H9 (cell line): Measurements from ENCODE around the gene TMPRSS5. TPM values are rescaled to one million over a fixed set of nuclear protein-coding genes. Genes with fewer than 3 reads are reported as not detected.

Experiments used
- DNase-seq: peaks from one replicate; pipeline ENCODE4 v3.0.0-alpha.2; 2017
- H2AFZ ChIP-seq: one replicate; pipeline ENCODE4 v1.6.1; 2013; ENCODE audit warnings: mild to moderate bottlenecking, low read length, control low read depth, moderate library complexity
- H2AK5ac ChIP-seq: 2 replicates; pipeline ENCODE4 v1.6.1; 2013; ENCODE audit warnings: low read length, control low read depth, mixed read lengths; ENCODE audit not compliant: insufficient read length
- H2BK120ac ChIP-seq: one replicate; pipeline ENCODE4 v1.6.1; 2013; ENCODE audit warnings: low read depth, mild to moderate bottlenecking, low read length, control low read depth, inconsistent platforms; ENCODE audit not compliant: poor library complexity, severe bottlenecking
- H2BK12ac ChIP-seq: 2 replicates; pipeline ENCODE4 v1.6.1; 2013; ENCODE audit warnings: low read length, control low read depth, mixed read lengths, low read depth; ENCODE audit not compliant: insufficient read length
- H2BK15ac ChIP-seq: 2 replicates; pipeline ENCODE4 v1.6.1; 2013; ENCODE audit warnings: low read depth, low read length, control low read depth
- H2BK20ac ChIP-seq: one replicate; pipeline ENCODE4 v1.6.1; 2013; ENCODE audit warnings: low read depth, mild to moderate bottlenecking, low read length, control low read depth, inconsistent platforms; ENCODE audit not compliant: poor library complexity, severe bottlenecking
- H2BK5ac ChIP-seq: 2 replicates; pipeline ENCODE4 v1.6.1; 2013; ENCODE audit warnings: low read length, control low read depth, mixed read lengths; ENCODE audit not compliant: insufficient read length
- H3K14ac ChIP-seq: 2 replicates; pipeline ENCODE4 v1.6.1; 2013; ENCODE audit warnings: low read length, control low read depth; ENCODE audit not compliant: insufficient read depth
- H3K18ac ChIP-seq: 2 replicates; pipeline ENCODE4 v1.6.1; 2013; ENCODE audit warnings: low read depth, mild to moderate bottlenecking, mixed read lengths, low read length, control low read depth; ENCODE audit not compliant: insufficient read length
- H3K23ac ChIP-seq: 2 replicates; pipeline ENCODE4 v1.6.1; 2013; ENCODE audit warnings: low read length, control low read depth, mixed read lengths, low read depth; ENCODE audit not compliant: insufficient read length
- H3K23me2 ChIP-seq: 2 replicates; pipeline ENCODE4 v1.6.1; 2013; ENCODE audit warnings: low read depth, mild to moderate bottlenecking, mixed read lengths, low read length, control low read depth; ENCODE audit not compliant: insufficient read length, poor library complexity, severe bottlenecking
- H3K27ac ChIP-seq: 2 replicates; pipeline ENCODE4 v1.5.1; 2013; ENCODE audit warnings: low read length, control low read depth, mixed read lengths, low read depth; ENCODE audit not compliant: insufficient read length
- H3K27me3 ChIP-seq: 2 replicates; pipeline ENCODE4 v1.6.1; 2013; ENCODE audit warnings: low read length, control low read depth, inconsistent platforms; ENCODE audit not compliant: insufficient read depth
- H3K4ac ChIP-seq: 2 replicates; pipeline ENCODE4 v1.6.1; 2013; ENCODE audit warnings: low read depth, mild to moderate bottlenecking, control low read depth, inconsistent platforms, low read length, moderate library complexity
- H3K4me1 ChIP-seq: 2 replicates; pipeline ENCODE4 v1.6.1; 2013; ENCODE audit warnings: low read length, control low read depth, inconsistent platforms; ENCODE audit not compliant: insufficient read depth
- H3K4me2 ChIP-seq: 2 replicates; pipeline ENCODE4 v1.6.1; 2013; ENCODE audit warnings: low read length, control low read depth, mixed read lengths; ENCODE audit not compliant: insufficient read length, insufficient read depth
- H3K56ac ChIP-seq: 2 replicates; pipeline ENCODE4 v1.6.1; 2013; ENCODE audit warnings: low read depth, mild to moderate bottlenecking, mixed read lengths, low read length, control low read depth; ENCODE audit not compliant: insufficient read length
- H3K79me1 ChIP-seq: 2 replicates; pipeline ENCODE4 v1.6.1; 2013; ENCODE audit warnings: low read depth, mild to moderate bottlenecking, moderate library complexity, low read length, control low read depth, inconsistent platforms; ENCODE audit not compliant: insufficient read depth, poor library complexity, severe bottlenecking
- H3K79me2 ChIP-seq: 2 replicates; pipeline ENCODE4 v1.6.1; 2013; ENCODE audit warnings: low read length, control low read depth, inconsistent platforms; ENCODE audit not compliant: insufficient read depth
- H3K9ac ChIP-seq: 2 replicates; pipeline ENCODE4 v1.6.1; 2013; ENCODE audit warnings: low read length, control low read depth, mixed read lengths; ENCODE audit not compliant: insufficient read length; ENCODE audit errors: extremely low read depth
- H3K9me3 ChIP-seq: one replicate; pipeline ENCODE4 v1.6.1; 2013; ENCODE audit warnings: low read depth, low read length, inconsistent platforms; ENCODE audit not compliant: control insufficient read depth
- H3T11ph ChIP-seq: one replicate; pipeline ENCODE4 v1.6.1; 2013; ENCODE audit warnings: mild to moderate bottlenecking, low read length, control low read depth, inconsistent platforms
- H4K20me1 ChIP-seq: one replicate; pipeline ENCODE4 v1.6.1; 2013; ENCODE audit not compliant: control insufficient read depth, insufficient read length, insufficient read depth
- H4K5ac ChIP-seq: 2 replicates; pipeline ENCODE4 v1.6.1; 2013; ENCODE audit warnings: low read depth, mild to moderate bottlenecking, mixed read lengths, low read length, control low read depth; ENCODE audit not compliant: insufficient read length
- H4K8ac ChIP-seq: replicated peaks from 2 replicates; pipeline ENCODE4 v1.6.1; 2013; ENCODE audit warnings: low read length, control low read depth, mixed read lengths, low read depth; ENCODE audit not compliant: insufficient read length
- H4K91ac ChIP-seq: 2 replicates; pipeline ENCODE4 v1.6.1; 2013; ENCODE audit warnings: low read depth, mild to moderate bottlenecking, moderate library complexity, mixed read lengths, low read length, control low read depth; ENCODE audit not compliant: insufficient read length
- H3K27ac Mint-ChIP-seq, 3 experiments: 2 replicates in 2 of 3; 3 replicates in 1 of 3; pipeline ENCODE4 v1.8.0; 2020 to 2021; ENCODE audit warnings: mixed read lengths in 3 of 3, mild to moderate bottlenecking in 1 of 3, moderate library complexity in 1 of 3
- H3K27me3 Mint-ChIP-seq: 2 replicates; pipeline ENCODE4 v1.8.0; 2021; ENCODE audit warnings: low read depth, mild to moderate bottlenecking, moderate library complexity, mixed read lengths
- H3K36me3 Mint-ChIP-seq, 3 experiments: 2 replicates in 2 of 3; 3 replicates in 1 of 3; pipeline ENCODE4 v1.8.0; 2020 to 2021; ENCODE audit warnings: low read depth in 3 of 3, mixed read lengths in 3 of 3; ENCODE audit not compliant: insufficient read depth in 1 of 3
- H3K4me1 Mint-ChIP-seq, 2 experiments: 2 replicates each; pipeline ENCODE4 v1.8.0; 2020; ENCODE audit warnings: mixed read lengths in 2 of 2
- H3K4me3 Mint-ChIP-seq, 2 experiments: 2 replicates in 1 of 2; 3 replicates in 1 of 2; pipeline ENCODE4 v1.8.0; 2020 to 2021; ENCODE audit warnings: mild to moderate bottlenecking in 2 of 2, mixed read lengths in 2 of 2, moderate library complexity in 1 of 2
- H3K9me3 Mint-ChIP-seq, 2 experiments: 2 replicates in 1 of 2; 3 replicates in 1 of 2; pipeline ENCODE4 v1.8.0; 2020; ENCODE audit warnings: mild to moderate bottlenecking in 2 of 2, mixed read lengths in 2 of 2, moderate library complexity in 1 of 2
- WGBS: extraction: QIAGEN DNeasy Blood & Tissue Kit; methylation state at CpG from one replicate; pipeline ENCODE4 v1.1.7; 2013; ENCODE audit warnings: missing lambda C conversion rate, low lambda C conversion rate, mixed read lengths; ENCODE audit not compliant: insufficient read length; ENCODE audit errors: extremely low coverage; 5-methylcytosine and 5-hydroxymethylcytosine counted together
- total RNA-seq: library from RNA; stranded (reverse); gene quantifications from 2 replicates; pipeline ENCODE4 v1.2.1, GENCODE V29; 2021
- TF ChIP-seq, protein P1 (sequence below): fragments of 200-600 bp; sonication (generic); conservative IDR thresholded peaks from 3 replicates; pipeline ENCODE4 v1.8.0; 2021; ENCODE audit warnings: antibody characterized with exemption, mild to moderate bottlenecking

The TMPRSS5 gene
- total RNA-seq, 1 experiment from 2014 or later = 0.37 TPM

DNA sequence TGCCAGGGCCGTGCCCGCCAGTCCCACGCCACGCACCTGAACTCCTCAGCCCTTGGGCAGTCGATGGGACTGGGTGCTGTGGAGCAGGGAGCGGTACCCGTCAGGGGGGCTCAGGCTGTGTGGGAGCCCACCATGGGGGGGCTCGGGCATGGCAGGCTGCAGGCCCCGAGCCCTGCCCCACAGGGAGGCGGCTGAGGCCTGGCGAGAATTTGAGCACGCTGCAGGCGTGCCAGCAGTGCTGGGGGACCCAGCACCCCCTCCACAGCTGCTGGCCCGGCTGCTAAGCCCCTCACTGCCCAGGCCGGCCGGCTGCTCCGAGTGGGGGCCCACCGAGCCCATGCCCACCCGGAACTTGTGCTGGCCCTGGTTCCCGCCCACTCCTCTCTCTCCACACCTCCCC, 56.8 kb downstream of the TMPRSS5 start:
- Histone ChIP-seq H3K4ac (no peak overlapping the region), H3K4me2 (no peak overlapping the region), H4K5ac (no peak overlapping the region), H3T11ph (no peak overlapping the region), H3K27me3 (no peaks in the 10 kb centered on the region), H3K14ac (no peak overlapping the region), H2BK15ac (no peak overlapping the region), H3K79me1 (no peaks in the 10 kb centered on the region), H3K23ac (no peak overlapping the region), H2BK12ac (no peak overlapping the region), H3K18ac (no peak overlapping the region), H3K56ac (no peak overlapping the region), H4K8ac (no peak overlapping the region), H3K79me2 (no peaks in the 10 kb centered on the region), H2AK5ac (no peak overlapping the region), H2BK120ac (no peak overlapping the region), H4K20me1 (no peaks in the 10 kb centered on the region), H3K9ac (no peak overlapping the region), H4K91ac (no peak overlapping the region), H3K23me2 (no peaks in the 10 kb centered on the region), H3K27ac (no peak overlapping the region), H2BK20ac (no peak overlapping the region), H2AFZ (no peak overlapping the region), H2BK5ac (no peak overlapping the region), H3K4me1 (no peaks in the 10 kb centered on the region), H3K9me3 (peaks cover 11% of the 10 kb centered on the region)
- Mint-ChIP-seq H3K36me3 (peaks cover 3 to 7% (median 7%) of the 10 kb centered on the region in 3 experiments; a peak in 6 of 7 replicates), H3K9me3 (peaks cover 16 to 24% of the 10 kb centered on the region in 2 experiments), H3K4me1 (no peaks in the 10 kb centered on the region), H3K4me3 (no peak overlapping the region), H3K27ac (no peak overlapping the region), H3K27me3 (peaks cover 25% of the 10 kb centered on the region)
- TF ChIP-seq, protein P1, sequence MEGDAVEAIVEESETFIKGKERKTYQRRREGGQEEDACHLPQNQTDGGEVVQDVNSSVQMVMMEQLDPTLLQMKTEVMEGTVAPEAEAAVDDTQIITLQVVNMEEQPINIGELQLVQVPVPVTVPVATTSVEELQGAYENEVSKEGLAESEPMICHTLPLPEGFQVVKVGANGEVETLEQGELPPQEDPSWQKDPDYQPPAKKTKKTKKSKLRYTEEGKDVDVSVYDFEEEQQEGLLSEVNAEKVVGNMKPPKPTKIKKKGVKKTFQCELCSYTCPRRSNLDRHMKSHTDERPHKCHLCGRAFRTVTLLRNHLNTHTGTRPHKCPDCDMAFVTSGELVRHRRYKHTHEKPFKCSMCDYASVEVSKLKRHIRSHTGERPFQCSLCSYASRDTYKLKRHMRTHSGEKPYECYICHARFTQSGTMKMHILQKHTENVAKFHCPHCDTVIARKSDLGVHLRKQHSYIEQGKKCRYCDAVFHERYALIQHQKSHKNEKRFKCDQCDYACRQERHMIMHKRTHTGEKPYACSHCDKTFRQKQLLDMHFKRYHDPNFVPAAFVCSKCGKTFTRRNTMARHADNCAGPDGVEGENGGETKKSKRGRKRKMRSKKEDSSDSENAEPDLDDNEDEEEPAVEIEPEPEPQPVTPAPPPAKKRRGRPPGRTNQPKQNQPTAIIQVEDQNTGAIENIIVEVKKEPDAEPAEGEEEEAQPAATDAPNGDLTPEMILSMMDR = no peak
- no peak for DNase-seq
- no CpG with 5 or more reads among the region's 20 CpGs for WGBS
